Measurements from ENCODE around the gene C4orf50.
"Not testable (repeated sequence)": the region's sequence is repeated elsewhere in the genome, so short reads cannot be mapped to it uniquely, and the experiment has no call there.

C4orf50 gene

GRCh38 chr4:5954056-5954760 is 64.0 kb downstream of the C4orf50 start:
- in situ Hi-C loops (cut with HindIII; ENCODE audit: low sequenced_read_pairs) = no loop called here

GRCh38 chr4:5952975-5953951 is 65.0 kb downstream of the C4orf50 start:
- in situ Hi-C loops (cut with HindIII; ENCODE audit: low sequenced_read_pairs) = no loop called here

- in situ Hi-C loops (cut with HindIII; ENCODE audit: low sequenced_read_pairs) = no loop called here
Observed at GRCh38 chr4:5952286-5952974, 65.8 kb downstream of the C4orf50 start.

- in situ Hi-C loops (cut with HindIII; ENCODE audit: low sequenced_read_pairs) = not testable (repeated sequence)
Observed at GRCh38 chr4:5946653-5947052, 71.6 kb downstream of the C4orf50 start.

GRCh38 chr4:5945936-5946335 is 72.3 kb downstream of the C4orf50 start:
- in situ Hi-C loops (cut with HindIII; ENCODE audit: low sequenced_read_pairs) = no loop called here

- in situ Hi-C loops (cut with HindIII; ENCODE audit: low sequenced_read_pairs) = no loop called here
Observed at GRCh38 chr4:5945171-5945570, 73.1 kb downstream of the C4orf50 start.

GRCh38 chr4:5943561-5943960 is 74.7 kb downstream of the C4orf50 start:
- in situ Hi-C loops (cut with HindIII; ENCODE audit: low sequenced_read_pairs) = no loop called here

GRCh38 chr4:5942947-5943346 is 75.3 kb downstream of the C4orf50 start:
- in situ Hi-C loops (cut with HindIII; ENCODE audit: low sequenced_read_pairs) = no loop called here

GRCh38 chr4:5941601-5942000 is 76.6 kb downstream of the C4orf50 start:
- in situ Hi-C loops (cut with HindIII; ENCODE audit: low sequenced_read_pairs) = no loop called here

- in situ Hi-C loops (cut with HindIII; ENCODE audit: low sequenced_read_pairs) = no loop called here
Observed at GRCh38 chr4:5940470-5941203, 77.6 kb downstream of the C4orf50 start.

- in situ Hi-C loops (cut with HindIII; ENCODE audit: low sequenced_read_pairs) = no loop called here
Observed at GRCh38 chr4:5933996-5934831, 84.0 kb downstream of the C4orf50 start.

- in situ Hi-C loops (cut with HindIII; ENCODE audit: low sequenced_read_pairs) = no loop called here
Observed at GRCh38 chr4:5933116-5933515, 85.1 kb downstream of the C4orf50 start.

- in situ Hi-C loops (cut with HindIII; ENCODE audit: low sequenced_read_pairs) = no loop called here
Observed at GRCh38 chr4:5932035-5932568, 86.1 kb downstream of the C4orf50 start.

GRCh38 chr4:5931526-5931925 is 86.7 kb downstream of the C4orf50 start:
- in situ Hi-C loops (cut with HindIII; ENCODE audit: low sequenced_read_pairs) = no loop called here

- in situ Hi-C loops (cut with HindIII; ENCODE audit: low sequenced_read_pairs) = no loop called here
Observed at GRCh38 chr4:5930876-5931275, 87.4 kb downstream of the C4orf50 start.

- in situ Hi-C loops (cut with HindIII; ENCODE audit: low sequenced_read_pairs) = no loop called here
Observed at GRCh38 chr4:5930456-5930855, 87.8 kb downstream of the C4orf50 start.

GRCh38 chr4:5928844-5929420 is 89.3 kb downstream of the C4orf50 start:
- in situ Hi-C loops (cut with HindIII; ENCODE audit: low sequenced_read_pairs) = no loop called here

GRCh38 chr4:5928274-5928673 is 90.0 kb downstream of the C4orf50 start:
- in situ Hi-C loops (cut with HindIII; ENCODE audit: low sequenced_read_pairs) = no loop called here

GRCh38 chr4:5927747-5928146 is 90.5 kb downstream of the C4orf50 start:
- in situ Hi-C loops (cut with HindIII; ENCODE audit: low sequenced_read_pairs) = no loop called here

Measured in DLD1 (cell line).